Transverse colon (tissue), 3 donors: Measurements from ENCODE around the gene MED17.

Experiments used
- CTCF ChIP-seq, 5 experiments: fragments of 200-600 bp in 3 of 5; fragments of 450-650 bp in 2 of 5; sonication (generic) in 3 of 5; IDR thresholded peaks; 1 replicate in 2 of 5; 2 replicates in 3 of 5; pipeline ENCODE4 v1.5.1; 2016 to 2017; ENCODE audit warnings: antibody characterized with exemption in 5 of 5, inconsistent platforms in 3 of 5, mild to moderate bottlenecking in 2 of 5, moderate library complexity in 1 of 5
- EP300 ChIP-seq: sonication (generic); formaldehyde crosslinking; IDR thresholded peaks from one replicate; pipeline ENCODE4 v1.6.1; 2017; ENCODE audit warnings: antibody characterized with exemption, low read depth

DNA sequence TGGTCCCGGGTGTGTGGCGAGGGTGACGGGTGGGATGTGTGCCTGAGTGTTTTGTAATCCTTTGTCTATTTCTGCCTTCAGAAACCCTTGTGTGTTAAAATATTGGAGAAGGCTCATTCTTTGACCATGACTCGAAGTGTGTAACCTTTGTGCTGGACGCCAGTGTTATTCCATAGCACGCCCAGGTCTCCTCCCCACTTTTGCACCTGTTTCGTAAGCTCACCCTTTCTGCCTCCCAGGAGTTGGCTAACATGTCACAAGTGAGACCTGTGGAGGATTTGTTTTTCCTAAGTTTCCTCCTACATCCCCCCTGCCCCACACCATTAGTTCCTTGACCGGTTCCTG lies 42.2 kb upstream of the MED17 start:
- no peak for TF ChIP-seq CTCF (IDR thresholded peaks at IDR 0.05)
- no peak for TF ChIP-seq EP300
